ENCODE measurements around the gene INPP4A.

The INPP4A gene

DNA sequence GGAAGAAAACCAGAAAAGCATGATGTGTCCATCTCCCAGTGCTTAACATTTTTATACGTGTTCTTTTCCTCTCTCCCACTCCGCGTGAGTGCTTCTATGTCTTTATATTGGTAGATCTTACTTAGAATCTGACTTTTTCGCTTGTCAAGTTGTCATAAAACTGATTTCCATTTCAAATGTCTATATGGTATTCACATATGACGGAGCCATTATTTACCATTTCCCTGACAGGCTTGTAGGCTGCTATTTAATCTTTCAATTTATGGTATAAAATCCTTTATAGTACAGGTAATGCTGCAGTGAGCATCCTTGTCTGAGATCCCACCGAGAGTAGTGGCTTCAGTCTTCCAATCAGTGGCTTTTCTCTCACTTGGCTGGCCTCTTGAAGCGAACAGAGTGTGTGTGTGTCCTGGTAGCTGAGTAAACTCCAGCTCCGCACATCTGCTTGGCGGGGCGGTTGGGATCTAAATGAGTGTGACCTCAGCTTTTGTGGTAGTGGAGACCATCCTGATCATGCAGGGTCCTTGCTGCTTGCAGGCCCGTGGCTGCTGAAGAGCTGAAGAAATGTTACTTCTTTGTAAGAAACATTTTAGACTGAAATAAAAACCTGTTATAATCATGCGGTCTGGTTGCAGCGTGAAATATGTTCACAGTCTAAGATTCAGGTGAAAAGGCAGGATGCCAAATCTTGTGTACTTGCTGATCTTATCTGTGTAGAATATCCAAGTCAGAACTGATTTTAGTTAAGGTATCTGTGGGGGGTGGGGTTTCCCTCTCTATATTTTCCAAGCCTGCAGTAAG is 40.2 kb downstream of the INPP4A start:
- no peaks in the 10 kb centered on the region for H3K9me3 ChIP-seq (ENCODE audit: control insufficient read depth, low read length)
- H3K36me3 ChIP-seq (ENCODE audit: control insufficient read depth, insufficient read depth, low read length): no peaks in the 10 kb centered on the region
- 92 to 94% methylated on average over 7 to 10 of the region's 13 CpGs for WGBS, 2 experiments (ENCODE audit: insufficient coverage in 2 of 2)
- H3K27ac ChIP-seq (ENCODE audit: low read depth, low read length, severe bottlenecking): no peak overlapping the region
- H3K4me1 ChIP-seq (ENCODE audit: control insufficient read depth, insufficient read depth, low read length, poor library complexity, severe bottlenecking): peaks cover 5% of the 10 kb centered on the region
- H3K4me3 ChIP-seq (ENCODE audit: extremely low read depth, insufficient read depth, low read length, poor library complexity, severe bottlenecking): no peak overlapping the region

DNA sequence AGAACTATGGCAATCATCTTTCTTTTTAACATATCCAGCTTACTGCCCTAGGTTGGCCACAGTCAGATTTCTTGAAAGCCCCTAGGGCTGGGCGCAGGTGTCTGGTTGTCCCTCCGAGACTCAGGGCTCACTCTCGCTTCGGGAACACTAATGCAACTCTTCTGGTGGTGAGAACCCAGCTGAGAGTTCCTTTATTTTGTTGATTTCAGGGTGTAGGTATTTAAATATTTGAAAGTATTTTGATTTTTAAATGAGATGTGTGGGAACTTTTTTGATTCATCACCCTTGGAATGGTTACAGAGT is 40.7 kb downstream of the INPP4A start:
- no peak overlapping the region for H3K27ac ChIP-seq (ENCODE audit: low read depth, low read length, severe bottlenecking)
- H3K9me3 ChIP-seq (ENCODE audit: control insufficient read depth, low read length): no peaks in the 10 kb centered on the region
- H3K4me3 ChIP-seq (ENCODE audit: extremely low read depth, insufficient read depth, low read length, poor library complexity, severe bottlenecking): no peak overlapping the region
- 77 to 89% methylated on average over 3 to 4 of the region's 4 CpGs for WGBS, 2 experiments (ENCODE audit: insufficient coverage in 2 of 2)
- peaks cover 4% of the 10 kb centered on the region for H3K36me3 ChIP-seq (ENCODE audit: control insufficient read depth, insufficient read depth, low read length)
- peaks cover 2% of the 10 kb centered on the region for H3K4me1 ChIP-seq (ENCODE audit: control insufficient read depth, insufficient read depth, low read length, poor library complexity, severe bottlenecking)

DNA sequence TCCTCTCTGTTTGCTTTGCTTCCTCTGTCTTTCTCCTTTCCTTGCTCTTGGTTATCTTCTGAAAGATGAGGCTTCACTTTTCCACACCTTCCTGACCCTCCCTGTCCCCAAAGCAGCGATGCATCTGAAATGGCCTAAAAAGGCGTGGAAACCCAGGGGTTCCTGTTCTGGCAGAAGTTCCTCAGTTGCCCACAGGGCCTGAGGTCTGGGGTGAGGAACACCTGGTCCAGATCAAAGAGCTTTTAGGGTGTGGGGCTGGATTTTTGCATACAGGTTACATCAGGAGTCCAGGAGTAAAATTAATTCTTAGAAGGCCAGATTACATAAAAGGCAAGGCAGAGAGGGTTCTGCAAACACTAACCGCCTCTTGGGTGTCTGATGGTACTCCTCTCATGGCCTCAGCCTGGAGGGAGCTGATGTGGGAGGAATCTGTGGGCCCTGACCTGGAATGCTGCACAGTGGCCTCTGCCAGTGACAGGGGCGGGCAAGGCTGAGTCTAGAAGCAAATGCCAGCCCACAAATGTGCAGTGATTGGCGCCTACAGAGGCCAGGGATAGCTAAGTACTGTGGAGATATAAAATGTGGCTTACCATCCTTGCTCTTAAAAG is 41.8 kb downstream of the INPP4A start:
- H3K9me3 ChIP-seq (ENCODE audit: control insufficient read depth, low read length): no peaks in the 10 kb centered on the region
- H3K4me3 ChIP-seq (ENCODE audit: extremely low read depth, insufficient read depth, low read length, poor library complexity, severe bottlenecking): no peak overlapping the region
- WGBS, 2 experiments (ENCODE audit: insufficient coverage in 2 of 2): 75 to 81% methylated on average over 4 to 5 of the region's 5 CpGs
- H3K4me1 ChIP-seq (ENCODE audit: control insufficient read depth, insufficient read depth, low read length, poor library complexity, severe bottlenecking): peaks cover 2% of the 10 kb centered on the region
- peaks cover 6% of the 10 kb centered on the region for H3K36me3 ChIP-seq (ENCODE audit: control insufficient read depth, insufficient read depth, low read length)
- no peak overlapping the region for H3K27ac ChIP-seq (ENCODE audit: low read depth, low read length, severe bottlenecking)

DNA sequence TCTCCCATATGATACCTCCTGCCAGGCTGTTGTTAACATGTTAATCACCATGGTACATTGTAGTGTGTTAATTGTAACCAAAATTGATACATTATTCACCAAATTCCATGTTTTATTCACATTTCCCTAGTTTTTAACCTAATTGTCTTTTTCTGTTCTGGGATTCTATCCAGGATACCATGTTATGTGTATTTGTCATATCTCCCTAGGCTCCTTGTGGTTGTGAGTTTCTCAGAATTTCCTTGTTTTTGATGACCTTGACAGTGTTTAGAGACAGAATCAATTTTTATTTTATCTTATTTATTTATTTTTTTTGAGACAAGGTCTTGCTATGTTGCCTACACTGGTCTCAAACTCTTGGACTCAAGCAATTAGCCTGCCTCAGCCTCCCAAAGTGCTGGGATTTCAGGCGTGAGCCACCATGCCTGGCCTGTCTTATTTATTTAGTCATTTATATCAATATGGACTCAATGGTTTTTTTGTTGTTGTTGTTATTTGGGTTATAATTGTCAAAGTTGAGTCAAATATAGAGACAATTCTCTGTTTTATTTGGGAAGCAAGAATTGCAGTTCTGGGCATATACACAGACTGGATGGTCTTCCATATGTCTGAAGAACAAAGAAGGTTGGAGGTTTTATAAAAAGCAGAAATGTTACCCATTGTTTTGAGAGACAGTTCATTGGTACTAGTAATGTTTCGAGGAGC is 42.6 kb downstream of the INPP4A start:
- Histone ChIP-seq H3K36me3 (ENCODE audit: control insufficient read depth, insufficient read depth, low read length) (peaks cover 6% of the 10 kb centered on the region), H3K4me1 (ENCODE audit: control insufficient read depth, insufficient read depth, low read length, poor library complexity, severe bottlenecking) (peaks cover 2% of the 10 kb centered on the region), H3K4me3 (ENCODE audit: extremely low read depth, insufficient read depth, low read length, poor library complexity, severe bottlenecking) (no peak overlapping the region), H3K27ac (ENCODE audit: low read depth, low read length, severe bottlenecking) (no peak overlapping the region), H3K9me3 (ENCODE audit: control insufficient read depth, low read length) (no peaks in the 10 kb centered on the region)
- 78 to 82% methylated on average over 1 of the region's 2 CpGs for WGBS, 2 experiments (ENCODE audit: insufficient coverage in 2 of 2)

DNA sequence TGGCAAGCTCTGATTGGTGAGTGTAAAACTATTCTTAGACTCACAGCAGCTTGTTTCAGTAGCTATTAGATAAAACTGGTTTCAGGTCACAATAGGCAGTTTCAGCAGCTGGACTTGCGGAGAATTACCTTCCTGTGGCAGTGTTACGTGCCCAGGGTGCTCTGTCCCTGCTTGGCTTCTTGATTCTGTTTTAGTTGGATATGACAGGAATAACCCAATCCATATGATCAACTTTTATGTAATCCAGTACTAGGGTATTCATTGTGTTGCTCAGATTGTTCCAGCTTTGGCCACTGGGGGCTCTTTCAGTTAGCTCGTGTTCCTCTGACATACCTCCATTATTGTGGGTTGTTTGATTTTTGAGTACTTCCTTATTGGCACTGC is 43.1 kb downstream of the INPP4A start:
- H3K27ac ChIP-seq (ENCODE audit: low read depth, low read length, severe bottlenecking): no peak overlapping the region
- H3K36me3 ChIP-seq (ENCODE audit: control insufficient read depth, insufficient read depth, low read length): peaks cover 6% of the 10 kb centered on the region
- no peak overlapping the region for H3K4me3 ChIP-seq (ENCODE audit: extremely low read depth, insufficient read depth, low read length, poor library complexity, severe bottlenecking)
- whole genome bisulfite sequencing, 2 experiments (ENCODE audit: insufficient coverage in 2 of 2): no CpG with 5 or more reads among the region's 3 CpGs
- peaks cover 2% of the 10 kb centered on the region for H3K4me1 ChIP-seq (ENCODE audit: control insufficient read depth, insufficient read depth, low read length, poor library complexity, severe bottlenecking)
- H3K9me3 ChIP-seq (ENCODE audit: control insufficient read depth, low read length): no peaks in the 10 kb centered on the region

DNA sequence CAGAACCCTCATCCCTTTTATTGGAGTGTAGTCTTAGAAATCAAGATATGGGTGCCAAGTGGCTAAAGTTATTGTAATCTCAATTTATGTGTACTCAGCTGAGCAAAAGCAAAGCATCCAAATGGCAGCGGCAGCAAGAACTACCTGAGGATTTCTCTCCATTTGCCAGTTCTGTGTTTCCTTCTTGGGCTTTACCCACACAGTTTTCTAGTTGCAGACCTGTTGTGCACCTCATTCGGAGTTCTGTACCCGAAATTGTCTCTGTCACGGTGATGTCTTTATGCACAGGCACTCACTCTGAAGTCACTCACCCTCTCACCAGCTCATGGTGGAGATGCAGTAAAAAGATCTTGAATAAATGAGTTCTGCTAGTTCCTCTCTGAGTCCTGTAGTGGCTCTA is 43.6 kb downstream of the INPP4A start:
- 80 to 96% methylated on average over 2 of the region's 4 CpGs for WGBS, 2 experiments (ENCODE audit: insufficient coverage in 2 of 2)
- no peak overlapping the region for H3K27ac ChIP-seq (ENCODE audit: low read depth, low read length, severe bottlenecking)
- H3K4me1 ChIP-seq (ENCODE audit: control insufficient read depth, insufficient read depth, low read length, poor library complexity, severe bottlenecking): peaks cover 2% of the 10 kb centered on the region
- H3K9me3 ChIP-seq (ENCODE audit: control insufficient read depth, low read length): no peaks in the 10 kb centered on the region
- H3K4me3 ChIP-seq (ENCODE audit: extremely low read depth, insufficient read depth, low read length, poor library complexity, severe bottlenecking): no peak overlapping the region
- peaks cover 6% of the 10 kb centered on the region for H3K36me3 ChIP-seq (ENCODE audit: control insufficient read depth, insufficient read depth, low read length)

DNA sequence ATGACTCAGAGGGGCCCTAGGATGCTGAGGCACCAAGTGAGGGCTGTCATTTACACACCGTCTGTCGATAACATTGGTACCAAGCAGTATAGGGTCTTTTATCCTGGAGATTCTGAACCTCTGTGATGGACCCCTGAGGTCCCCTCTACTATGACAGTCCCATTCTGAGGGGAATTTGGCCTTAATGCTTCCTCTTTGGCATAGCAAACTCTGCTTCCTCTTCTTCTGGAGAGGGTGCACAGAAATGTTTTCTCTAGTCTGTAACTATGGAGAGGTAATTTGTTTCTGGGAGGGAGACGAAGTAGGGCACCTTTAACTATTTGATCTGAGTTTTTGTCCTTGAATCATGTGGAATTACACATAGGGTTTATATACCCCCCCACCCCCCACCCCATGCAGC is 44.8 kb downstream of the INPP4A start:
- Histone ChIP-seq H3K36me3 (ENCODE audit: control insufficient read depth, insufficient read depth, low read length) (peaks cover 11% of the 10 kb centered on the region), H3K9me3 (ENCODE audit: control insufficient read depth, low read length) (peaks cover 5% of the 10 kb centered on the region), H3K4me1 (ENCODE audit: control insufficient read depth, insufficient read depth, low read length, poor library complexity, severe bottlenecking) (peaks cover 2% of the 10 kb centered on the region), H3K27ac (ENCODE audit: low read depth, low read length, severe bottlenecking) (no peak overlapping the region), H3K4me3 (ENCODE audit: extremely low read depth, insufficient read depth, low read length, poor library complexity, severe bottlenecking) (no peak overlapping the region)
- 82 to 100% methylated on average over 2 of the region's 3 CpGs for WGBS, 2 experiments (ENCODE audit: insufficient coverage in 2 of 2)

DNA sequence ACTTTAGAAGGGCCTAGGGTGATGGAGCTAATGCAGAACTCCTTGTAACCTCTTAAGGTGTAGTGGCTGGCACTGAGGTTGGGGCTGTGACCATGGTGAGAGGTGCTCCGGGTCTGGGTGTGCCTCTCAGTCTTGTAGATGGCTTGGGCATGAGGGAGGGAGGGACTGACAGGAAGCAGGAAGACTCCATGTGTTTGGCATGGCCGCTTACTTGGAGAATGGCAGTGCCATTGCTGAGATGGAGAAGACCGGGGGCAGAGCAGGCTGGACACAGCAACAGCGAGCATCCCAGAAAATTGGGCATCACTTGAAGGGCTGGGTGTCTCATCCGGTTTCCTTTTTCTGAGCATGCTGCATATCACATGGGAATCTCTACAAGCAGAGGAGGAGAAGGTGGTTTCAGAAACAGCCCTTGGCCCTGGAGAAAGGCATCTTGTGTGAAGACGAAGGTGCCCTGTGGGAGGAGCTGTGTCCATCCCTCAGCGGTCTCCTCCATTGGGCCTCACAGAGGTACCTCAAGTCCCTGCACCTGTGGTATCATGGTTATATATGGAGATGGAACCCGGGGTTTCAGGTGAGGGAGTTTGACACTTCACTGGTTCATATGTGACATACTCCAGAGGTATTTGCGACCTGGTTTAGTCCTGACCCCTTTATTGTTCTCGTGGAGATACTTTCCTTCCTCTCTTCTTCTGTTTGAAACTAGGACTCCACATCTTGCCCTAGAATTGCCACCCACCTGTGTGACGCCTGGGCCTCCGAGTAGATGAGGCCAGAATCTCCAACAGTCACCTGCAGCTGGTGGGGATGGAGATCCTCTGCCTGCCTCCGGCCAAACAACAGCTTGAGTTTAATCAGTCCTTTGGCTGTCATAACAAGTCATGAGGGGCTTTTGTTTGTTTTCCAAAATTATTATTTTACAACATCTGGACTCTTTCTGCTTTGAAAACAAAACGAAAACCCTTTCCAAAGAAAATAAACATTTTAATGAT is 45.6 kb downstream of the INPP4A start:
- WGBS, 2 experiments (ENCODE audit: insufficient coverage in 2 of 2): 91 to 92% methylated on average over 8 to 12 of the region's 14 CpGs
- Histone ChIP-seq H3K36me3 (ENCODE audit: control insufficient read depth, insufficient read depth, low read length) (peaks cover 11% of the 10 kb centered on the region), H3K9me3 (ENCODE audit: control insufficient read depth, low read length) (peaks cover 5% of the 10 kb centered on the region), H3K27ac (ENCODE audit: low read depth, low read length, severe bottlenecking) (no peak overlapping the region), H3K4me3 (ENCODE audit: extremely low read depth, insufficient read depth, low read length, poor library complexity, severe bottlenecking) (no peak overlapping the region), H3K4me1 (ENCODE audit: control insufficient read depth, insufficient read depth, low read length, poor library complexity, severe bottlenecking) (peaks cover under 1% of the 10 kb centered on the region)

DNA sequence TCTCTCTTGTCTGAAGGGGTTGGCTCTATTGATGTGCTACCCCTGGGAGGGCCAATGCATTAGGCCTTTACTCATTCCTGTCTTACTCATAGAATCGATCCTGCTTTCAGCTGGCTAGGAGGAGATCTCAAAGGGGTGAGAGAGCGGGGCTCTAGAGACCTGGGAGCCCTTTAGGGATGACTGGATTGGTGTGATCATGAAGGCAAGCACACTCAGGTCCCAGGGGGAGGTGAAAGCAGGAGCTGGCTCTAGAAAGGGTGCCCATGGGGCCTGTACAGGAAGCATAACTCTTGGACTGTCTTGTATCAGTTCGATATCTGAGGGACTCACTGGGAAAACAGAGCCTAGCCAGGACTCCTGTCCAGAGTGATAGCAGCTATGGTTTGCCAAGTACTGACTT is 47.8 kb downstream of the INPP4A start:
- no peak overlapping the region for H3K4me3 ChIP-seq (ENCODE audit: extremely low read depth, insufficient read depth, low read length, poor library complexity, severe bottlenecking)
- H3K4me1 ChIP-seq (ENCODE audit: control insufficient read depth, insufficient read depth, low read length, poor library complexity, severe bottlenecking): no peaks in the 10 kb centered on the region
- peaks cover 11% of the 10 kb centered on the region for H3K36me3 ChIP-seq (ENCODE audit: control insufficient read depth, insufficient read depth, low read length)
- H3K27ac ChIP-seq (ENCODE audit: low read depth, low read length, severe bottlenecking): no peak overlapping the region
- WGBS, 2 experiments (ENCODE audit: insufficient coverage in 2 of 2): 88 to 100% methylated on average over 1 to 3 of the region's 3 CpGs
- H3K9me3 ChIP-seq (ENCODE audit: control insufficient read depth, low read length): peaks cover 12% of the 10 kb centered on the region

DNA sequence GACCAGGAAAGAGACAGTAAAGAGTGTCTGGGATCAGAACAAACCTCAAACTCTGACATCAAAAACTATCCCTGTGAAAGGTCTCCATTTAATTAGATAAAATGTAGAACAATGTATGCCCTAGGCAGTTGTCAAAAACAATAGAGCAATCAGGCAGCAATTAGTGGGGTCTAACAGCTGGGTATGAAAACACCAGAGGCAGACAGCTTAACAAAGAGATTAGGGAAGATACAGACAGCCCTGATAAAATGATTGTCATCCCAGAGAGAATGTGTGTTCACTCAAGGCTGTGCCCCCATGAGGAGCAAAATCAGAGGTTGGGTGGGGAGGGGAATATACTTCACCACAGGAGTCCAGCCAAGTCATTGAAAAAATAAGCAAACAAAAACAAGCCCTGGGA is 50.0 kb downstream of the INPP4A start:
- H3K4me3 ChIP-seq (ENCODE audit: extremely low read depth, insufficient read depth, low read length, poor library complexity, severe bottlenecking): no peak overlapping the region
- H3K4me1 ChIP-seq (ENCODE audit: control insufficient read depth, insufficient read depth, low read length, poor library complexity, severe bottlenecking): no peaks in the 10 kb centered on the region
- peaks cover 12% of the 10 kb centered on the region for H3K9me3 ChIP-seq (ENCODE audit: control insufficient read depth, low read length)
- peaks cover 14% of the 10 kb centered on the region for H3K36me3 ChIP-seq (ENCODE audit: control insufficient read depth, insufficient read depth, low read length)
- H3K27ac ChIP-seq (ENCODE audit: low read depth, low read length, severe bottlenecking): no peak overlapping the region

Data from mesodermal cell (in vitro differentiated cells).